Measurements from ENCODE around the gene NVL. TPM values are rescaled to one million over a fixed set of nuclear protein-coding genes. Genes with fewer than 3 reads are reported as not detected.

NVL gene
- total and polyA plus RNA-seq, 4 donors: 15.7 to 28.5 (median 23.9) TPM

DNA sequence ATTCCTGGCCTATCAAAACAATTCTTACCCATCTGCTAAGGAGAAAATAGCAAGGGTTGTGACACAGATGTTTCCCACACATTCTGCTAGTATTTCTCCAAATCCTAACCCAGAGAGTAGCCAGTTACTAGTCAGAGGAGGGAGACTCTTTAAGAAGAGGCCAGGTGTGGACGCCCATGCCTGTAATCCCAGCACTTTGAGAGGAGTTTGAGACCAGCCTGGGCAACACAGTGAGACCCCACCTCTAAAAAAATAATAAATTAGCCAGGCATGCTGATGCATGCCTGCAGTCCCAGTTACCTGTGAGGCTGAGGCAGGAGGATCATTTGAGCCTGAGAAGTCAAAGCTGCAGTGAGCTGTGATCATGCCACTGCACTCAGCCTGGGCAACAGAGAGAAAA is 28.6 kb downstream of the NVL start:
- no peaks in the 10 kb centered on the region for H3K4me1 ChIP-seq (ENCODE audit: control insufficient read depth in 1 of 2, insufficient read depth in 2 of 2, low read length in 2 of 2)
- DNase-seq (no peak), ATAC-seq (ENCODE audit: low FRiP score) (no peak)
- intact Hi-C loops (cut with DNase I): no loop called here
- no peaks in the 10 kb centered on the region for H3K9me3 ChIP-seq (ENCODE audit: control insufficient read depth, low read length)
- H3K4me3 ChIP-seq (ENCODE audit: low read length in 2 of 2): no peak overlapping the region
- peaks cover 7 to 19% of the 10 kb centered on the region in 2 donors for H3K36me3 ChIP-seq (ENCODE audit: control insufficient read depth in 1 of 2, insufficient read depth in 2 of 2, low read length in 1 of 2)
- WGBS, 2 donors: 95% methylated on average over 1 of the region's 1 CpG
- H3K27me3 ChIP-seq (ENCODE audit: control insufficient read depth in 1 of 2, insufficient read depth in 2 of 2, low read length in 1 of 2): no peaks in the 10 kb centered on the region
- no peak overlapping the region for H3K27ac ChIP-seq (ENCODE audit: low read depth in 1 of 2, low read length in 2 of 2)

- peaks cover 7 to 15% of the 10 kb centered on the region in 2 donors for H3K36me3 ChIP-seq (ENCODE audit: control insufficient read depth in 1 of 2, insufficient read depth in 2 of 2, low read length in 1 of 2)
- no peak for ATAC-seq (ENCODE audit: low FRiP score)
- WGBS, 2 donors: 58 to 64% methylated on average over 2 of the region's 2 CpGs
- intact Hi-C loops (cut with DNase I): no loop called here
- H3K4me3 ChIP-seq (ENCODE audit: low read length in 2 of 2): no peak overlapping the region
- no peak overlapping the region for H3K27ac ChIP-seq (ENCODE audit: low read depth in 1 of 2, low read length in 2 of 2)
- H3K27me3 ChIP-seq (ENCODE audit: control insufficient read depth in 1 of 2, insufficient read depth in 2 of 2, low read length in 1 of 2): no peaks in the 10 kb centered on the region
- no peaks in the 10 kb centered on the region for H3K4me1 ChIP-seq (ENCODE audit: control insufficient read depth in 1 of 2, insufficient read depth in 2 of 2, low read length in 2 of 2)
- H3K9me3 ChIP-seq (ENCODE audit: control insufficient read depth, low read length): no peaks in the 10 kb centered on the region
- no peak for DNase-seq
These were observed 29.6 kb downstream of the NVL start for GRCh38 chr1:224300346-224300745.

- H3K27ac ChIP-seq (ENCODE audit: low read depth in 1 of 2, low read length in 2 of 2): no peak overlapping the region
- 75% methylated on average over 8 of the region's 8 CpGs for WGBS, 2 donors
These were observed 31.3 kb downstream of the NVL start for GRCh38 chr1:224298346-224299330.

DNA sequence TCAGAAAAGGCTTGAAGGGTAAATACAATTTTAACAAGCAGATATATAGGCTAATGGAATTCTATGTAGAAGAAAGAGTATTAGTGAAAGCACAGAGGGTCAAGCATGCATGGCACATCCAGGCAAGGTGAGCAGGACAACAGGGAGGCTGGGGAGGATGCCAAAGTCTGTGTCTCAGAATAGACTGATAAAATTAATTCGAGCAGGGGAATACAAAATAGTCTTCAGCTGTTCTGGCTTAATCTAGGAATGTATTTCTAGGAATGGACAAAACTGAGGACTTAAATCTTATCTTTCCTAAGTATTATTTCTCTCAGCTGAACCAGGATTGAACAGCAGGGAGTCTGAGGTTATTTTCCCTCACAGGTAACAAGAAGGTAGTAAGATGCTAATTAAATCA is 35.2 kb downstream of the NVL start:
- WGBS, 2 donors: 59 to 67% methylated on average over 1 of the region's 1 CpG
- H3K36me3 ChIP-seq (ENCODE audit: control insufficient read depth in 1 of 2, insufficient read depth in 2 of 2, low read length in 1 of 2): peaks cover 5 to 15% of the 10 kb centered on the region in 2 donors
- H3K27me3 ChIP-seq (ENCODE audit: control insufficient read depth in 1 of 2, insufficient read depth in 2 of 2, low read length in 1 of 2): no peaks in the 10 kb centered on the region
- H3K27ac ChIP-seq (ENCODE audit: low read depth in 1 of 2, low read length in 2 of 2): no peak overlapping the region
- H3K4me1 ChIP-seq (ENCODE audit: control insufficient read depth in 1 of 2, insufficient read depth in 2 of 2, low read length in 2 of 2): no peaks in the 10 kb centered on the region
- DNase-seq (no peak), ATAC-seq (ENCODE audit: low FRiP score) (no peak)
- intact Hi-C loops (cut with DNase I): no loop called here
- no peak overlapping the region for H3K4me3 ChIP-seq (ENCODE audit: low read length in 2 of 2)
- H3K9me3 ChIP-seq (ENCODE audit: control insufficient read depth, low read length): no peaks in the 10 kb centered on the region

More at GRCh38 chr1:224298346-224299330, 31.3 kb downstream of the NVL start:
- Histone ChIP-seq H3K4me3 (ENCODE audit: low read length in 2 of 2) (no peak overlapping the region), H3K27me3 (ENCODE audit: control insufficient read depth in 1 of 2, insufficient read depth in 2 of 2, low read length in 1 of 2) (no peaks in the 10 kb centered on the region), H3K36me3 (ENCODE audit: control insufficient read depth in 1 of 2, insufficient read depth in 2 of 2, low read length in 1 of 2) (peaks cover 9% of the 10 kb centered on the region in 2 donors), H3K9me3 (ENCODE audit: control insufficient read depth, low read length) (no peaks in the 10 kb centered on the region), H3K4me1 (ENCODE audit: control insufficient read depth in 1 of 2, insufficient read depth in 2 of 2, low read length in 2 of 2) (no peaks in the 10 kb centered on the region)
- intact Hi-C loops (cut with DNase I): no loop called here
- ATAC-seq (ENCODE audit: low FRiP score): no peak
- no peak for DNase-seq

DNA sequence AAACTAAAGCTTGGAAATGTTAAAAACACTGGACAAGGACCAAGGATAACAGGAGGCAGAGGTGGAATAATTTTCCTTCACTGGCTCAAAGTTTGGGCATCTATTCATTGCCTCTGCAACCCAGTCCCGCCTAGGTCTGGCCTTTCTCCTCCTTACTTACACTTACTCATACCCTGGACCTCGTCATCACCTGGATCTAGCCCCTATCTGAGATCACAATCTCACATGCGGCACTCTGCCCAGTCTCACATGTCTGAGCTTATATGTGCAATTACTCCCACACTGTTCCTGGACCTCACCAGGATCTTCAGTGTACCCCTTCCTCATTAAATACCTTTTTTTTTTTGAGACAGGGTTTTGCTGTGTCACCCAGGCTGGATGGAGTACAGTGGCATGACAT is 37.6 kb downstream of the NVL start:
- no peak overlapping the region for H3K4me3 ChIP-seq (ENCODE audit: low read length in 2 of 2)
- H3K9me3 ChIP-seq (ENCODE audit: control insufficient read depth, low read length): no peaks in the 10 kb centered on the region
- no peak overlapping the region for H3K27ac ChIP-seq (ENCODE audit: low read depth in 1 of 2, low read length in 2 of 2)
- H3K4me1 ChIP-seq (ENCODE audit: control insufficient read depth in 1 of 2, insufficient read depth in 2 of 2, low read length in 2 of 2): no peaks in the 10 kb centered on the region
- intact Hi-C loops (cut with DNase I): no loop called here
- H3K27me3 ChIP-seq (ENCODE audit: control insufficient read depth in 1 of 2, insufficient read depth in 2 of 2, low read length in 1 of 2): no peaks in the 10 kb centered on the region
- 58 to 67% methylated on average over 3 of the region's 3 CpGs for WGBS, 2 donors
- no peak for ATAC-seq (ENCODE audit: low FRiP score)
- peaks cover 0 to 13% of the 10 kb centered on the region in 2 donors for H3K36me3 ChIP-seq (ENCODE audit: control insufficient read depth in 1 of 2, insufficient read depth in 2 of 2, low read length in 1 of 2)
- no peak for DNase-seq

DNA sequence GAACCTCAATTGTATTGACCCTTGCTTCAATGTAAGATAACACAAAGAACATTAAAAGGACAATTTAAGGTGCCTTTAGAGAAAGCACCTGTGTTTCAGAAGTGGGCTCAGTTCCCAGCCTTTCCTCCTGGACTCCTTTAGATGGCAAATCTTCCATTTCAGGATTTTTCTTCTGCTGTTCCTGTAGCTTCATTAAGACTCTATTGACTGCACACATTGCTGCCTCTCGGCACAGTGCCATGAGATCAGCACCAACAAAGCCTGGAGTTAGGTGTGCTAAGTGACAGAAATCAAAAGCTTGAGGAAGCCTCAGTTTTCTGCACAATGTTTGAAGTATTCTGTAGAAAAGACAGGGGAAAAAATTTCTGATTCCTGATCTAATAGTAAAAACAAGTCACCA is 40.6 kb downstream of the NVL start:
- intact Hi-C loops (cut with DNase I): no loop called here
- Histone ChIP-seq H3K27ac (ENCODE audit: low read depth in 1 of 2, low read length in 2 of 2) (no peak overlapping the region), H3K36me3 (ENCODE audit: control insufficient read depth in 1 of 2, insufficient read depth in 2 of 2, low read length in 1 of 2) (peaks cover 0 to 13% of the 10 kb centered on the region in 2 donors), H3K27me3 (ENCODE audit: control insufficient read depth in 1 of 2, insufficient read depth in 2 of 2, low read length in 1 of 2) (no peaks in the 10 kb centered on the region), H3K4me1 (ENCODE audit: control insufficient read depth in 1 of 2, insufficient read depth in 2 of 2, low read length in 2 of 2) (no peaks in the 10 kb centered on the region), H3K4me3 (ENCODE audit: low read length in 2 of 2) (no peak overlapping the region), H3K9me3 (ENCODE audit: control insufficient read depth, low read length) (no peaks in the 10 kb centered on the region)
- ATAC-seq (ENCODE audit: low FRiP score) (no peak), DNase-seq (no peak)
- WGBS, 2 donors: 81 to 86% methylated on average over 1 of the region's 1 CpG

DNA sequence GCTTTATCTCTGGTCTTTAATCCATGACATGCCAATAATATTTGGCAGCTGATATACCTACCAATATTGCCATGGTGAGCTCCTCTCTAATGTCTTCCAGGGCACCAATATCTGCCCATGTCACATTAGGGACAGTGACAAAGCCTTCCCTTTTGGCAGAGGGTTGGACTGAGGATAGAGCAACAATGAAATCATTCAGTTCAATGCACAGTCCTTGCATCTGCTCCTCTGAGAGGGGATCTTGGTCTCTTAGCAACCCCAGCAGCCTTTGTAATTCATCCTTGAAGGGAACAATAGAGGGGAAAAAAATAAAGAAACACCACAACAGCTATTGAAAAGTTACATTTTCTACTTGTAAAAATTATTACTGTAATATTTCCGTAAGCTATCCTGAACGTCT is 42.3 kb downstream of the NVL start:
- intact Hi-C loops (cut with DNase I): no loop called here
- Histone ChIP-seq H3K4me1 (ENCODE audit: control insufficient read depth in 1 of 2, insufficient read depth in 2 of 2, low read length in 2 of 2) (no peaks in the 10 kb centered on the region), H3K4me3 (ENCODE audit: low read length in 2 of 2) (no peak overlapping the region), H3K9me3 (ENCODE audit: control insufficient read depth, low read length) (no peaks in the 10 kb centered on the region), H3K27me3 (ENCODE audit: control insufficient read depth in 1 of 2, insufficient read depth in 2 of 2, low read length in 1 of 2) (no peaks in the 10 kb centered on the region), H3K27ac (ENCODE audit: low read depth in 1 of 2, low read length in 2 of 2) (no peak overlapping the region), H3K36me3 (ENCODE audit: control insufficient read depth in 1 of 2, insufficient read depth in 2 of 2, low read length in 1 of 2) (peaks cover 0 to 8% of the 10 kb centered on the region in 2 donors)
- ATAC-seq (ENCODE audit: low FRiP score) (no peak), DNase-seq (no peak)
- whole genome bisulfite sequencing, 2 donors: 79 to 89% methylated on average over 2 of the region's 2 CpGs

DNA sequence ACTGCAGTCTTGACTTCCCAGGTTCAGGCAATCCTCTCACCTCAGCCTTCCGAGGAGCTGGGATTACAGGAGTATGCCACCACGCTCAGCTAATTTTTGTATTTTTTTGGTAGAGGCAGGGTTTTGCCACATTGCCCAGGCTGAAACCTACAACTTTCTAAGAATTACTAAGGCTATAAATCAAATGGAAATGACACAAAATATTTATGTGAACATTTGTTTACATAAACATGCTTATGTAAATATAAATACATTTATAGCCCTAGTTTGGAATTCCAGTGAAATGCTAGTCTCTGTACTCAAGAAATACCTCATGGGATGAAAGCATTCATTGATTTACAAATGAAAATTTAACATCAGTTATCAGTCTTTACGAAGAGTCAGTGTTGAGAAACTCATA is 47.8 kb downstream of the NVL start:
- H3K36me3 ChIP-seq (ENCODE audit: control insufficient read depth in 1 of 2, insufficient read depth in 2 of 2, low read length in 1 of 2): no peaks in the 10 kb centered on the region
- WGBS, 2 donors: 97 to 99% methylated on average over 3 of the region's 3 CpGs

More for the DNA sequence above, 47.8 kb downstream of the NVL start:
- Histone ChIP-seq H3K4me1 (ENCODE audit: control insufficient read depth in 1 of 2, insufficient read depth in 2 of 2, low read length in 2 of 2) (no peaks in the 10 kb centered on the region), H3K9me3 (ENCODE audit: control insufficient read depth, low read length) (no peaks in the 10 kb centered on the region), H3K27me3 (ENCODE audit: control insufficient read depth in 1 of 2, insufficient read depth in 2 of 2, low read length in 1 of 2) (no peaks in the 10 kb centered on the region), H3K27ac (ENCODE audit: low read depth in 1 of 2, low read length in 2 of 2) (no peak overlapping the region), H3K4me3 (ENCODE audit: low read length in 2 of 2) (no peak overlapping the region)
- DNase-seq (no peak), ATAC-seq (ENCODE audit: low FRiP score) (no peak)
- intact Hi-C loops (cut with DNase I): no loop called here
